GM12878 (cell line): Measurements from ENCODE around the gene DDR2.

Source experiments
- IRF5 ChIP-seq: fragments of 450-650 bp; IDR thresholded peaks from 2 replicates; pipeline ENCODE4 v1.6.1; 2017; ENCODE audit warnings: borderline replicate concordance
- PAX8 ChIP-seq: fragments of 450-650 bp; IDR thresholded peaks from 2 replicates; pipeline ENCODE4 v1.6.1; 2017; ENCODE audit warnings: mild to moderate bottlenecking, moderate library complexity
- USF1 ChIP-seq: IDR thresholded peaks from 2 replicates; pipeline ENCODE4 v1.6.1; 2011; ENCODE audit warnings: borderline replicate concordance, low read depth, mild to moderate bottlenecking, moderate library complexity, mixed read lengths, low read length; ENCODE audit not compliant: insufficient read depth; ENCODE audit errors: extremely low read length

DNA sequence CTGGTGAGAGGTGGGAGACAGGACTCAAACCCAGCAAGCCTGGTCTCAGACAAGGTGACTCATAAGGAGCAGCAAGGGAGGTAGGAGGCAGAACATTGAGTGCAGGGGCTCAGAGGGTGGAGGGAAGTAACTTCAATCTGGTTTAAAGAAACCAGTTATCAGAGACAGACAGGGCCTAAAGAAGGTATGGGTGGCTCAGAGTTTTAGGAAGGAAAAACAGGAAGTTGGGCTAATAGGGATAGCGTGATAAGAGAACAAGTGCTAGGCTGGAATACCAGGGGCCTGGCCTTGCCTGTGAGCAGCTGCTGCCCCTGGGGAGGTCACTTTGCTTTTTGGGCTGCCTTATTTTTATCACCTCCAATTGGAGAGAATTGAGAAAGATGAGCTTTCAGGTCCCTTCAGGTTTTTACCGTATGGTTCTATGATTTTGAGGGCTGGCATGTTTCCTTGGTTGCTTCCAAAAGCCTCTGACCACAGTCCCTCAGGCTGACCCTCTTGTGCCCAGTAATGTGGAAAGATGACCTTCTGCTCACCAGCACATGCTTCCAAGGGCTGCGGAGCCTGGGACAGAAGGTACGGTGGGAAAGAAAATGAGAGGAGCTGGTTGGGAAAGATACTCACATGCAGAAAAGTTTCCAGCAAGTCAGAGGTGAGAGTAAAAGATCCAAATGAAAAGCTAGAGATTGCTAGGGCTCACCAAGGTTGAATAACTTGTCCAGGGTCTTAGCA is 77.0 kb downstream of the DDR2 start:
- no peak for TF ChIP-seq PAX8
- TF ChIP-seq IRF5: no peak
- no peak for TF ChIP-seq USF1
